PFSK-1 (cell line): ENCODE measurements around the gene DECR2.

Experiments used
- POLR2AphosphoS5 ChIP-seq: IDR thresholded peaks from 2 replicates; pipeline ENCODE4 v1.6.1; 2012; ENCODE audit warnings: low read depth, mild to moderate bottlenecking, control low read depth, low read length, moderate library complexity
- REST ChIP-seq, 2 experiments: IDR thresholded peaks; 2 replicates each; pipeline versions ENCODE4 v1.6.1 to v1.8.0; 2011 to 2012; ENCODE audit warnings: low read depth in 2 of 2, low read length in 2 of 2, control low read depth in 1 of 2, inconsistent platforms in 1 of 2, mild to moderate bottlenecking in 1 of 2, moderate library complexity in 1 of 2; ENCODE audit not compliant: insufficient read depth in 1 of 2
- SIN3A ChIP-seq: IDR thresholded peaks from 2 replicates; pipeline ENCODE4 v1.6.1; 2012; ENCODE audit warnings: mild to moderate bottlenecking, low read length, moderate library complexity, borderline replicate concordance; ENCODE audit not compliant: insufficient read depth
- TAF1 ChIP-seq: IDR thresholded peaks from 2 replicates; pipeline ENCODE4 v1.6.1; 2012; ENCODE audit warnings: low read length, control low read depth, borderline replicate concordance; ENCODE audit not compliant: insufficient read depth

GRCh38 chr16:353404-354290, 48.0 kb upstream of the DECR2 start:
- TF ChIP-seq TAF1 (no peak), POLR2AphosphoS5 (no peak), REST (IDR thresholded peaks at IDR 0.05; ENCODE audit: insufficient read depth in 1 of 2, low read depth in 2 of 2, low read length in 2 of 2) (no peak), SIN3A (no peak)
